Esophagus squamous epithelium (tissue), 4 donors: ENCODE data around the gene WNT7B.

Source experiments
- CTCF ChIP-seq, 6 experiments: fragments of 450-650 bp in 4 of 6; fragments of 200-600 bp in 2 of 6; sonication (generic) in 2 of 6; IDR thresholded peaks; one replicate each; pipeline ENCODE4 v1.5.1; 2016 to 2019; ENCODE audit warnings: antibody characterized with exemption in 6 of 6, mild to moderate bottlenecking in 4 of 6, moderate library complexity in 4 of 6
- POLR2A ChIP-seq, 4 donors: fragments of 450-650 bp; IDR thresholded peaks; one replicate each; pipeline ENCODE4 v1.6.1; 2017; ENCODE audit warnings: antibody characterized with exemption in 4 of 4, mild to moderate bottlenecking in 4 of 4, moderate library complexity in 3 of 4

GRCh38 chr22:45961679-45962433 lies 15.1 kb downstream of the WNT7B start:
- TF ChIP-seq CTCF (IDR thresholded peaks at IDR 0.05) = no peak
- no peak for TF ChIP-seq POLR2A (IDR thresholded peaks at IDR 0.05)
